ENCODE data around the gene CNN2.

Gene CNN2

DNA sequence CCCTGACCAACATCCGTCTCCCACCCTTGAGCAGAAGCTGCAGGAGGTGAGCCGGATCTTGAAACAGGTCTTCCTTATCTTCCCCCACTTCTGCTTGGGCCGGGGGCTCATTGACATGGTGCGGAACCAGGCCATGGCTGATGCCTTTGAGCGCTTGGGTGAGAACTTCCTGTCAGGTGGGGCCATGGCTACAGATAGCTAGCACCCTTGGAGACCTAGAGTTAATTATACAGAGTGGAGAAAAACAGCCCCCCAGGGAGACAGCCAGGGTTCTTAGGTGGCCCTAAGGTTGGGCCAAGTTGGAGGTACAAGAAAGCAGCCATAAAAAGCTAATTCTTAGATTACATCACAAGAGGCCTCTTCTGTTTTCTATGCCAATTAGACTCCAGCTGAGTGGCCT, 31.7 kb downstream of the CNN2 start:
- no peak for DNase-seq (ENCODE audit: extremely low spot score)
- ChIA-PET POLR2A (no interaction called here), CTCF (no interaction called here)
- TF ChIP-seq HDGF (IDR thresholded peaks at IDR 0.05; ENCODE audit: borderline replicate concordance) (no peak), ARNT (IDR thresholded peaks at IDR 0.05) (no peak), SUZ12 (IDR thresholded peaks at IDR 0.05) (no peak), FOXA1 (IDR thresholded peaks at IDR 0.05) (no peak), FOXK2 (IDR thresholded peaks at IDR 0.05) (no peak), LEF1 (IDR thresholded peaks at IDR 0.05; ENCODE audit: borderline replicate concordance) (no peak), FOXM1 (IDR thresholded peaks at IDR 0.05; ENCODE audit: borderline replicate concordance) (no peak), SP1 (IDR thresholded peaks at IDR 0.05) (no peak), L3MBTL2 (conservative IDR thresholded peaks at IDR 0.05) (no peak), CTBP1 (IDR thresholded peaks at IDR 0.05; ENCODE audit: borderline replicate concordance) (no peak), ELF4 (IDR thresholded peaks at IDR 0.05) (no peak), TARDBP (IDR thresholded peaks at IDR 0.05) (no peak)
- TF ChIP-seq, protein P1, sequence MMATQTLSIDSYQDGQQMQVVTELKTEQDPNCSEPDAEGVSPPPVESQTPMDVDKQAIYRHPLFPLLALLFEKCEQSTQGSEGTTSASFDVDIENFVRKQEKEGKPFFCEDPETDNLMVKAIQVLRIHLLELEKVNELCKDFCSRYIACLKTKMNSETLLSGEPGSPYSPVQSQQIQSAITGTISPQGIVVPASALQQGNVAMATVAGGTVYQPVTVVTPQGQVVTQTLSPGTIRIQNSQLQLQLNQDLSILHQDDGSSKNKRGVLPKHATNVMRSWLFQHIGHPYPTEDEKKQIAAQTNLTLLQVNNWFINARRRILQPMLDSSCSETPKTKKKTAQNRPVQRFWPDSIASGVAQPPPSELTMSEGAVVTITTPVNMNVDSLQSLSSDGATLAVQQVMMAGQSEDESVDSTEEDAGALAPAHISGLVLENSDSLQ (IDR thresholded peaks at IDR 0.05): no peak

DNA sequence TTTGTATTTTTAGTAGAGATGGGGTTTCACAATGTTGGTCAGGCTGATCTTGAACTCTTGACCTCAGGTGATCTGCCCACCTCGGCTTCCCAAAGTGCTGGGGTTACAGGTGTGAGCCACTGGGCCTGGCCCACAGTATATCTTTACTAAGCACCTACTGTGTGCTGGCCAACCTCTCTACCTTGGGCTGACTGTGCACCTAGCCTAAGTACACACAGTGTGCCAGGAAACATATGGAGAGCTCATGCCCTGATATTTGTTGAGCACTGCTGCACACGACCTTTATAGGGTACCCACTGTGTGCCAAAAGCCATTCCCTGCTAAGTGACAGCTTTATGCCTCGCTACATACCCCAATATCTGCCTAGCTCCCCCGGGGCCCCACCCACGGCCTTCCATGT, 34.3 kb downstream of the CNN2 start:
- TF ChIP-seq NFRKB (IDR thresholded peaks at IDR 0.05) (no peak), ELF4 (IDR thresholded peaks at IDR 0.05) (no peak)
- ChIA-PET CTCF (interaction anchor here (0.6 kb wide), 1 partner anchor 133 kb away, joined by 5 read pairs; no protein-coding TSS in a partner anchor), POLR2A (no interaction called here)
- DNase-seq (ENCODE audit: extremely low spot score): no peak

DNA sequence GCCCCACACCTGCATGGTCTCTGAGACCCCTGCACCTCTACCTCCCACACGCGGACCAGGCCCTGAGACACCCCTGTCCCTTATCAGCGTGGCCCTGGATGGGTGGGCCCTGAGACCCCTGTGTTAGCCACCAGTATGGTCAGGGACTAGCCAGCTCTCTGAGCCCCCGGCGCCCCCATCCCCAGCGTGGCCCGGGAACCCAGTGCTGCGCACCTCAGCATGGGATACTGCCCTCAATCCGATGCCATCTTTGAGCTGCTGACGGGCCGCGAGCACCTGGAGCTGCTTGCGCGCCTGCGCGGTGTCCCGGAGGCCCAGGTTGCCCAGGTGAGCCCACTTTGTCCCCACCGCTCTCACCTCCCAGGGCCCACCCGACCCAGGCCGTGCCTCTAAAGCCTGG, 35.6 kb downstream of the CNN2 start:
- TF ChIP-seq ELF4 (IDR thresholded peaks at IDR 0.05): no peak
- TF ChIP-seq NFRKB (IDR thresholded peaks at IDR 0.05): no peak
- no peak for TF ChIP-seq TARDBP (IDR thresholded peaks at IDR 0.05)
- no peak for TF ChIP-seq FOXK2 (IDR thresholded peaks at IDR 0.05)
- no peak for TF ChIP-seq ARNT (IDR thresholded peaks at IDR 0.05)
- no peak for TF ChIP-seq SP1 (IDR thresholded peaks at IDR 0.05)
- TF ChIP-seq, protein P1 (IDR thresholded peaks at IDR 0.05): no peak
- POLR2A ChIA-PET: no interaction called here
- no peak for DNase-seq (ENCODE audit: extremely low spot score)
- CTCF ChIA-PET: no interaction called here

DNA sequence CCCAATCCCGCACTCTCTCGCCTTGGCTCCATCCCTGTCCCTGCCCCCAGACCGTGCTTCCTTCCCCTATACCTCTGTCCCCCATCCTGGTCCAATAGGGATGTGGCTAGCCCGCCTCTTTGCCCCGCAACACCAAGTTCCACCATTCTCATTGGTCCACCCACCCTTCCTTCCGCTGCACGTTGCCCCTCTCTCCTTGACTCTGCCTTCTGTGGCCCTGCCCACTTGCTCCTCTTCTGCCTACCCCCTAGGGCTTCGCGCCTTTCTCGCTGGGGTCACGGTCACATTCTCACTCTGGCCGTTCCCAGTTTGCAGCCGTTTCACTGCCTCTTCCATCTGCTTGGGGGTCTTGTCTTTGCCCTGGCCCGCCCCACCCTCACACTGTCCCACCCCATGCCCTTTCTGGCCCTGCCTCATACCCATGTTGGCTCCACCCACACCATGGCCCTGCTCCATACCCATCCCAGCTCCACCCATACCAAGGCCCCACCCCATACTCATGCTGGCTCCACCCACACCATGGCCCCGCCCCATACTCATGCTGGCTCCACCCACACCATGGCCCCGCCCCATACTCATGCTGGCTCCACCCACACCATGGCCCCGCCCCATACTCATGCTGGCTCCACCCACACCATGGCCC, 36.1 kb downstream of the CNN2 start:
- ChIA-PET CTCF (no interaction called here), POLR2A (no interaction called here)
- DNase-seq (ENCODE audit: extremely low spot score): peak; percentile 74
- no peak for TF ChIP-seq TARDBP (IDR thresholded peaks at IDR 0.05)
- TF ChIP-seq, protein P1 (IDR thresholded peaks at IDR 0.05): peak; percentile 84

DNA sequence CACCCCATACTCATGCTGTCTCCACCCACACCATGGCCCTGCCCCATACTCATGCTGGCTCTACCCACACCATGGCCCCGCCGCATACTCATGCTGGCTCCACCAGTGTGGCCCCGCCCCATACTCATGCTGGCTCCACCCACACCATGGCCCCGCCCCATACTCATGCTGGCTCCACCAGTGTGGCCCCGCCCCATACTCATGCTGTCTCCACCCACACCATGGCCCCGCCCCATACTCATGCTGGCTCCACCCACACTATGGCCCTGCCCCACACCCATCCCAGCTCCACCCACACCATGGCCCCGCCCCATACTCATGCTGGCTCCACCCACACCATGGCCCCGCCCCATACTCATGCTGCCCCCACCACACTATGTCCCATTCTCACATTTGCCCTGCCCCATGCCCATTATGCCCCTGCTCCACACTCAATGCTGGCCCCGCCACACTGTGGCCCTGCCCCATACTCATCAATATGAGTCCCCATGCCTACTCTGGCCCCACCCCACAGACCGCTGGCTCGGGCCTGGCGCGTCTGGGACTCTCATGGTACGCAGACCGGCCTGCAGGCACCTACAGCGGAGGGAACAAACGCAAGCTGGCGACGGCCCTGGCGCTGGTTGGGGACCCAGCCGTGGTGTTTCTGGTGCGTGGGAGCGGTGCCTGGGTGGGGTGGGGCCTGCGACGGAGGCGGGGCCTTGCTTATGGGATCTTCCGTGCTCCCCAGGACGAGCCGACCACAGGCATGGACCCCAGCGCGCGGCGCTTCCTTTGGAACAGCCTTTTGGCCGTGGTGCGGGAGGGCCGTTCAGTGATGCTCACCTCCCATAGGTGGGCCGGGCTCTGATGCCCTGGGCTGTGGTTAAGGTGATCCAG, 36.9 kb downstream of the CNN2 start:
- TF ChIP-seq CTBP1 (IDR thresholded peaks at IDR 0.05; ENCODE audit: borderline replicate concordance): no peak
- 0 out of 2 replicates have a peak, but pooled peaks have one; percentile 25 for TF ChIP-seq SP1 (IDR thresholded peaks at IDR 0.05)
- no peak for TF ChIP-seq HDGF (IDR thresholded peaks at IDR 0.05; ENCODE audit: borderline replicate concordance)
- no peak for TF ChIP-seq ELF4 (IDR thresholded peaks at IDR 0.05)
- no peak for TF ChIP-seq ARNT (IDR thresholded peaks at IDR 0.05)
- peak; percentile 75 for DNase-seq (ENCODE audit: extremely low spot score)
- ChIA-PET POLR2A (interaction anchor here (2.1 kb wide), 1 partner anchor 206 kb away, joined by 4 read pairs; no protein-coding TSS in a partner anchor), CTCF (no interaction called here)

DNA sequence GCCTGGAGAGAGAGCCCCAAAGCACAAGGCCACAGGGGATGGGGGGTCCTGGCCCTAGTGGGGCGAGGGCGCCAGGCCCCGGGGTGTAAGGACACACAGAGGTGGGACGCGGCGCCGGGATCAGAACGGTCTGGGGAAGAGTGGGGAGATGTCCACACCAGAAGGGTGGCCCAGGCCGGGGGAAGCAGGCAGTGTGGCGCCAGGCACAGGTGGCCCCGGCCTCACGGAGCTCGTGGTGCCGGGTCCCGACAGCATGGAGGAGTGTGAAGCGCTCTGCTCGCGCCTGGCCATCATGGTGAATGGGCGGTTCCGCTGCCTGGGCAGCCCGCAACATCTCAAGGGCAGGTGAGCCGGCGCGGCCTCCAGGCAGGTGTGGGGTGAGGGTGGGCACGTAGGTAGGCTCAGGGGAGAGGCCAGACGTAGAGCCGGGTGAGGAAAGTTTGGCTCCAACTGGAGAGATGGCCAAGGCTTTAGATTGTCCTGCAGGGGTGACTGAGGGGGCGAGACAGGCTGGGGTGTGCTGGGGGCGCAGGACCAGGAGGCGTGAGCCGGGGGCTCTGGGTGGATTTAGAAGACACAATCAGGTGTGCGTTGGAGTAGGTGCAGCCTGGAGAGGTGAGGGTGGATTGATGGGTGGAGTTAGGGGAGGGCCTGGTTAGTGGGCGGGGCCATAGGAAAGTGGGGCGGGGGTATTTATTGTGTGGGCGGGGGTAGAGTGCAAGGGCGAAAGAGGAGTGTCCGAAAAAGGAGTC, 37.7 kb downstream of the CNN2 start:
- no peak for TF ChIP-seq ZNF384 (IDR thresholded peaks at IDR 0.05)
- TF ChIP-seq FOXA1 (IDR thresholded peaks at IDR 0.05): no peak
- no peak for TF ChIP-seq FOXK2 (IDR thresholded peaks at IDR 0.05)
- TF ChIP-seq ARNT (IDR thresholded peaks at IDR 0.05): no peak
- TF ChIP-seq, protein P1 (IDR thresholded peaks at IDR 0.05): no peak
- TF ChIP-seq FOXM1 (IDR thresholded peaks at IDR 0.05; ENCODE audit: borderline replicate concordance): no peak
- no peak for TF ChIP-seq BHLHE40 (IDR thresholded peaks at IDR 0.05; ENCODE audit: borderline replicate concordance)
- no peak for TF ChIP-seq CTBP1 (IDR thresholded peaks at IDR 0.05; ENCODE audit: borderline replicate concordance)
- no peak for TF ChIP-seq LEF1 (IDR thresholded peaks at IDR 0.05; ENCODE audit: borderline replicate concordance)
- TF ChIP-seq TARDBP (IDR thresholded peaks at IDR 0.05): no peak
- no peak for TF ChIP-seq HDGF (IDR thresholded peaks at IDR 0.05; ENCODE audit: borderline replicate concordance)
- TF ChIP-seq SP1 (IDR thresholded peaks at IDR 0.05): no peak
- CTCF ChIA-PET: interaction anchor here (0.6 to 1.0 kb wide), 3 partner anchors 12 to 1098 kb away, joined by 3 to 5 read pairs (median 3); partner anchors contain the start of gene GPX4
- POLR2A ChIA-PET: interaction anchor here (1.1 to 2.1 kb wide), 2 partner anchors 43 to 205 kb away, joined by 4 read pairs; partner anchors contain the start of gene RNU6-2
- no peak for DNase-seq (ENCODE audit: extremely low spot score)
